Measurements from ENCODE around the gene GRK5. TPM values are rescaled to one million over a fixed set of nuclear protein-coding genes. Genes with fewer than 3 reads are reported as not detected.

The GRK5 gene
- total RNA-seq, 2 donors from 2014 or later, result 9.1 to 11.9 TPM

DNA sequence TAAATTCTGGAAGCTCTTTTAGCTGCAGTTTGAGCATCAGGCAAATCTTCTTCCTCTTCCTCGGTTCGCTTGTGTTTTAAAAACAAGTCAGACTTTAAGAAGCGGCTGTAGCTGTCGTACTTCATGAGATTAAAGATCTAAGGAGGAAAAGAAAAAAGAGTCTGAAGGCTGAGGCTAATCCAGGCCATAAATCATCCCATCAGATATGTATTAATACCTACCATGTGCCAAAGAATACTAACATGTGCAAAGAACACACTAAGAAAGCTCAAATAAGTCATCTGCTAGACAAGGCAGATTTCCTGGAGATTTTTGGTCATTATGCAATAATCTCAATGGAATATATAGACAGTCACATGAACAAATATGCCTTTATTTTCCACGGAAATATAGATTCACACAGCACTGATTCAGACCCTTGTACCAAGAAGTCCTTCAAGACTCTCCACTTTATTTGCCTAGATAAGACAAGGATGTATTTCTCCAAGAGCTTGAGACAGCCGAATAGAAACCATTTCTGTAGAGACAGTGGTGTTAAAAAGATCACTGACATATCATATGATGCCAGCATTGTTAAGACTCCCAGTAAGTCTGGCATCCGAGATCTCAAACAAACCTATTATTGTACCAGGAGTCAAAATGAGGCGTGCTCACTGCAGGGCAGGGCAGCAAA lies 292.9 kb downstream of the GRK5 start:
- H3K36me3 ChIP-seq (ENCODE audit: control insufficient read depth, insufficient read depth, low read length), result no peaks in the 10 kb centered on the region
- Mint-ChIP-seq H3K27ac (no peak overlapping the region), H3K36me3 (ENCODE audit: low read depth) (no peaks in the 10 kb centered on the region), H3K4me1 (peaks cover 9% of the 10 kb centered on the region), H3K27me3 (ENCODE audit: insufficient read depth) (peaks cover 6% of the 10 kb centered on the region), H3K9me3 (no peaks in the 10 kb centered on the region), H3K4me3 (no peak overlapping the region)
- H3K27ac ChIP-seq (ENCODE audit: low read depth, low read length), result no peak overlapping the region
- H3K4me1 ChIP-seq (ENCODE audit: control insufficient read depth, insufficient read depth, low read length), result peaks cover 5% of the 10 kb centered on the region
- WGBS, 2 experiments (ENCODE audit: insufficient coverage in 1 of 2, insufficient read length in 1 of 2), result 91 to 94% methylated on average over 4 to 8 of the region's 8 CpGs
- H3K9me3 ChIP-seq (ENCODE audit: control insufficient read depth, low read length), result no peaks in the 10 kb centered on the region
- TF ChIP-seq, protein P1, sequence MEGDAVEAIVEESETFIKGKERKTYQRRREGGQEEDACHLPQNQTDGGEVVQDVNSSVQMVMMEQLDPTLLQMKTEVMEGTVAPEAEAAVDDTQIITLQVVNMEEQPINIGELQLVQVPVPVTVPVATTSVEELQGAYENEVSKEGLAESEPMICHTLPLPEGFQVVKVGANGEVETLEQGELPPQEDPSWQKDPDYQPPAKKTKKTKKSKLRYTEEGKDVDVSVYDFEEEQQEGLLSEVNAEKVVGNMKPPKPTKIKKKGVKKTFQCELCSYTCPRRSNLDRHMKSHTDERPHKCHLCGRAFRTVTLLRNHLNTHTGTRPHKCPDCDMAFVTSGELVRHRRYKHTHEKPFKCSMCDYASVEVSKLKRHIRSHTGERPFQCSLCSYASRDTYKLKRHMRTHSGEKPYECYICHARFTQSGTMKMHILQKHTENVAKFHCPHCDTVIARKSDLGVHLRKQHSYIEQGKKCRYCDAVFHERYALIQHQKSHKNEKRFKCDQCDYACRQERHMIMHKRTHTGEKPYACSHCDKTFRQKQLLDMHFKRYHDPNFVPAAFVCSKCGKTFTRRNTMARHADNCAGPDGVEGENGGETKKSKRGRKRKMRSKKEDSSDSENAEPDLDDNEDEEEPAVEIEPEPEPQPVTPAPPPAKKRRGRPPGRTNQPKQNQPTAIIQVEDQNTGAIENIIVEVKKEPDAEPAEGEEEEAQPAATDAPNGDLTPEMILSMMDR (conservative IDR thresholded peaks at IDR 0.05), result no peak
- H3K4me3 ChIP-seq (ENCODE audit: low read length), result no peak overlapping the region
- H3K9ac ChIP-seq (ENCODE audit: extremely low read depth, low read length, poor library complexity, severe bottlenecking), result no peak overlapping the region
- no peaks in the 10 kb centered on the region for H3K27me3 ChIP-seq (ENCODE audit: control insufficient read depth, insufficient read depth, low read length, poor library complexity, severe bottlenecking)
- no peak for DNase-seq

DNA sequence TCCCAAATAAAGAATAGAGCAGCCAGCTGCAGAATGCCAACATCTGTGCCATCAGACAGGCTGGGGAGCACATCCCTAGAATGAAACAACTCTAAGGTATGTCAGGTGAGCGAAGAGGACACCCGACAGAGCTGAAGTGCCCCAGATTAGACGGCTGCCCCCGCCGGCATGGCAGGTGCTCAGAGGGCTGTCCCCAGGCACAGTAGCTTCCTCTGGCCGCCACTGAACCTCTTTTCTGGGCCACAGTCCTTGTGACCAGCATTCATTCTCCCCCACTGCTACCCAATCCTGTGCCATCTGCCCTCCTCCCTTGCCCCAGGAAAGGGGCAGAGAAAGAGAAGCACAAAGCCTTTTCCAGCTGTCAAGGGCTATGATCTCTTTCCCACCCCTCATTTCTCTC lies 293.4 kb downstream of the GRK5 start:
- H3K4me1 Mint-ChIP-seq, result peaks cover 9% of the 10 kb centered on the region
- Histone ChIP-seq H3K4me1 (ENCODE audit: control insufficient read depth, insufficient read depth, low read length) (peaks cover 5% of the 10 kb centered on the region), H3K9ac (ENCODE audit: extremely low read depth, low read length, poor library complexity, severe bottlenecking) (no peak overlapping the region), H3K4me3 (ENCODE audit: low read length) (no peak overlapping the region), H3K9me3 (ENCODE audit: control insufficient read depth, low read length) (no peaks in the 10 kb centered on the region), H3K27ac (ENCODE audit: low read depth, low read length) (no peak overlapping the region), H3K36me3 (ENCODE audit: control insufficient read depth, insufficient read depth, low read length) (no peaks in the 10 kb centered on the region), H3K27me3 (ENCODE audit: control insufficient read depth, insufficient read depth, low read length, poor library complexity, severe bottlenecking) (no peaks in the 10 kb centered on the region)
- TF ChIP-seq, protein P1 (conservative IDR thresholded peaks at IDR 0.05), result no peak
- H3K27ac Mint-ChIP-seq, result no peak overlapping the region
- WGBS, 2 experiments (ENCODE audit: insufficient coverage in 1 of 2, insufficient read length in 1 of 2), result 89 to 90% methylated on average over 2 to 6 of the region's 6 CpGs
- H3K9me3 Mint-ChIP-seq, result no peaks in the 10 kb centered on the region
- DNase-seq, result no peak
- H3K36me3 Mint-ChIP-seq (ENCODE audit: low read depth), result no peaks in the 10 kb centered on the region
- no peak overlapping the region for H3K4me3 Mint-ChIP-seq
- peaks cover 6% of the 10 kb centered on the region for H3K27me3 Mint-ChIP-seq (ENCODE audit: insufficient read depth)

DNA sequence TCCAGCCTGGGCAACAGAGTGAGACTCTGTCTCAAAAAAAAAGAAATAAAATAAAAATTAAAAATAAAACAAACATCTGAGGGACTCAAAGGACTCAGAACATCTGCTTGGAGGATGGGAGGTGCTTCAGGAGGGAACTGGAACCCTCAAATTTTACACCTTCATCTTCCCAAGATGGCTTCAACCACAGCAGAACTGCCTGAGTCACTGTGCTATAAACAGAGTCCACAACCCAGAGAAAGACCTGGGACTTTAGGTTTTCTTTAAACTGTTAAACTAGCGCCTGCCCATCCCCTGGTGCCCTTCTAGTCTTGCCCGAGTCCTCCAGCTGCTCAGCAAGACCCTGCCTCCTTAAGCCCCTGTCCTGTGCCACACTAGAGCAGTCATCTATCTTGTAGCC lies 294.3 kb downstream of the GRK5 start:
- no peak for DNase-seq
- peaks cover 6% of the 10 kb centered on the region for H3K27me3 Mint-ChIP-seq (ENCODE audit: insufficient read depth)
- H3K9me3 Mint-ChIP-seq, result no peaks in the 10 kb centered on the region
- H3K36me3 Mint-ChIP-seq (ENCODE audit: low read depth), result no peaks in the 10 kb centered on the region
- no peak overlapping the region for H3K4me3 Mint-ChIP-seq
- TF ChIP-seq, protein P1 (conservative IDR thresholded peaks at IDR 0.05), result no peak
- no peaks in the 10 kb centered on the region for H3K36me3 ChIP-seq (ENCODE audit: control insufficient read depth, insufficient read depth, low read length)
- peaks cover 5% of the 10 kb centered on the region for H3K4me1 ChIP-seq (ENCODE audit: control insufficient read depth, insufficient read depth, low read length)
- no peak overlapping the region for H3K4me3 ChIP-seq (ENCODE audit: low read length)
- WGBS, 2 experiments (ENCODE audit: insufficient coverage in 1 of 2, insufficient read length in 1 of 2), result 95% methylated on average over 2 of the region's 2 CpGs; no CpG with 5 or more reads in 1 of the 2 experiments
- H3K27ac Mint-ChIP-seq, result no peak overlapping the region
- peaks cover 7% of the 10 kb centered on the region for H3K4me1 Mint-ChIP-seq
- H3K9ac ChIP-seq (ENCODE audit: extremely low read depth, low read length, poor library complexity, severe bottlenecking), result no peak overlapping the region
- no peak overlapping the region for H3K27ac ChIP-seq (ENCODE audit: low read depth, low read length)
- no peaks in the 10 kb centered on the region for H3K9me3 ChIP-seq (ENCODE audit: control insufficient read depth, low read length)
- H3K27me3 ChIP-seq (ENCODE audit: control insufficient read depth, insufficient read depth, low read length, poor library complexity, severe bottlenecking), result no peaks in the 10 kb centered on the region

All from endodermal cell (in vitro differentiated cells).